Measurements from ENCODE around the gene PHLPP1.

The PHLPP1 gene

DNA sequence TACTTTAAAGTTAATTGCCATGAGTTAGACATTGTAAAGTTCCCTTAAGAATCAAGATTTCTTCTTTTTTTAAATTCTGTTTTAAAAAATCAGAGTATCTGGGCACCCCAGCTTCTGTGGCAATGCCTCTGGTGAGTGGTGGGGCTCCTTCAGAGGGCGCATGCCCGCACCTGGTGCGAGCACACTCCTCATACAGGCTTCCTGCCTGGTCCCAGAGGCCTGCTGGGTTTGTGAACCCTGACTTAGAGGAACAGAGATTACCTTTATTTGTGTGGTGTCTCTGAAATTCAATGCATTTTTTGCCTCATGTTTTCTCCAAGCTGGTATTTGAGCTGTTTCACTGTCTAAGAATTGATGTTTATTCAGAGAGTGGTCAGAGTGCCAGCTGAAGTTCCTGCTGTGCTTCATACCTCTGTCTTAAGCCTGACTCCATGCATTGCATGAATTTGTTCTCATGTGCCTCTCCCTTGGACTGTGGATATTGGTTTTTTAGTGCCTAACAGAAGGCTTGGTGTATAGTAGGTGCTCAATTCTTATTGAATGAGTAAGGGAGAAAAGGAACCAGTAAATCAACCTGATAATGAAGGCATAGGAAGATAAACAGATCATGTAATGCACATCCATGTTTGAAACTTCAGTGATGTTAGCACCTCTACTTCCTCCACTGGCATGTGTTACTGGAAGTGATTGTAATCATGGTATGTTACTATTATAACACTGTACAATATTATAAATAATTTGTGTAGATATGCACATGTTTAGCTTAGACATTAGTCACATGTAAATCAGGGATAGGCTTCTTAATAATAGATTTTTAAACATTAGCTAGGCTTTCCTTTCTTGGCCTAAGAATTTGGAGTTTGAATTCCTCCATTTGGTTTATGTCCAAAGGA, 29.0 kb downstream of the PHLPP1 start:
- DNase-seq, result no peak

- no peak for DNase-seq
Observed at GRCh38 chr18:62745089-62745751, 29.9 kb downstream of the PHLPP1 start.

DNA sequence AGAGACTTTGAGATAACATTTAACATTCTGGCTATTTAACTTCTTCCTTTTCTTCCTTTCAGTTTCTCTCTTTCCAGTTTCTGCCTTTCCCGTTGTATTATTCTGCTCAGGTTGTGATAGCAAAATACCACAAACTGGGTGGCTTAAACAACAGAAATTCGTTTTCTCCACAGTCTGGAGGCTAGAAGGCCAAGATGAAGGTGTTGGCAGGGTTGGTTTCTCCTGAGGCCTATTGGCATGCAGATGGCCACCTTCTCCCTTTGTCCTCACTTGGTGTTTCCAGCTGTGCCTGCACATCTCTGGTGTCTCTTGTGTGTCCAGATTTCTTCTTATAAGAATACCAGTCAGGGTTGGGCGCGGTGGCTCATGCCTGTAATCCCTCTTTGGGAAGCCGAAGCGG, 34.0 kb downstream of the PHLPP1 start:
- DNase-seq, result no peak

DNA sequence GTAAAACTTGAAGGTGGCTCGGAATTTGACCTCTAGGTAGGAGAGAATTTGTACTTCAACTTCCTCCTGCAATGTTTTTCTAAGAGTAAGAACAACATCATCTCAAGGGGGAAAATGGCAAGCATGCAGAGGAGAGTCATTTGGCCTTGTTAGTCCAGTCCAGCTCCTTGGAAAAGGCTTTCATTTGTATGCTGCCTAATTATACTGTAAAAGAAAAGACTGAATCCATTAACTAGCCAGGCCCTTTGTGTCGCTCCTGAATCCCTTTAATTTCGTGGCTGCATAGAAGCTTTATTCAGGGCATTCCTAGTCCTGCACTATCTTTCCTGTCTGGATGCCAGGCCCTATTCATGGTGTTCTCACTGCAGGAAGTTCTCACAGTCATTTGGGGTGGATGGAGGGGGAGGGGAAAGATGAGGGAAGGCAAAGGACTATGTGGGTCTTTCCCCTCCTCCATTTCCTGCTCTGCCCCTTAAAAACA, 36.0 kb downstream of the PHLPP1 start:
- DNase-seq, result no peak

GRCh38 chr18:62751977-62752376, 36.6 kb downstream of the PHLPP1 start:
- DNase-seq, result no peak

GRCh38 chr18:62754026-62754425, 38.7 kb downstream of the PHLPP1 start:
- DNase-seq, result no peak

- DNase-seq, result no peak
Observed at GRCh38 chr18:62755454-62755853, 40.1 kb downstream of the PHLPP1 start.

DNA sequence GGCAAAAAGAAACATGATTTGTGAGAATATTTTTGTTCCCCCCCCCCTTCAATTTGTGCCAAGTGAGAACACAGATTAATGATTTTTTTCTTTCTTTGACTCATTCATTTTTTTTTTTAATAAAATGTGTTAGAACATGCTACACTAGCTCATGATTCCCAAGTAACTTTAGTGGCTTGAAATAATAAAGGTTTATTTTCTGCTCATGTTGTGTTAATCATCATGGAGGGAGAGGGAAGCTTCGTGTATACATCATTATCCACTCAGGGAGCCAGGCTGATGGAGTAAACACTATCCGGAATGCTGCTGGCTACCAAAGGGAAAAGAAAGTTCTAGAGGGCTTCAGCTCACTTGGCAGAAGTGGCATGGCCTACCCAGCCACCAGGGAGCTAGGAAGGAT, 40.6 kb downstream of the PHLPP1 start:
- no peak for DNase-seq

DNA sequence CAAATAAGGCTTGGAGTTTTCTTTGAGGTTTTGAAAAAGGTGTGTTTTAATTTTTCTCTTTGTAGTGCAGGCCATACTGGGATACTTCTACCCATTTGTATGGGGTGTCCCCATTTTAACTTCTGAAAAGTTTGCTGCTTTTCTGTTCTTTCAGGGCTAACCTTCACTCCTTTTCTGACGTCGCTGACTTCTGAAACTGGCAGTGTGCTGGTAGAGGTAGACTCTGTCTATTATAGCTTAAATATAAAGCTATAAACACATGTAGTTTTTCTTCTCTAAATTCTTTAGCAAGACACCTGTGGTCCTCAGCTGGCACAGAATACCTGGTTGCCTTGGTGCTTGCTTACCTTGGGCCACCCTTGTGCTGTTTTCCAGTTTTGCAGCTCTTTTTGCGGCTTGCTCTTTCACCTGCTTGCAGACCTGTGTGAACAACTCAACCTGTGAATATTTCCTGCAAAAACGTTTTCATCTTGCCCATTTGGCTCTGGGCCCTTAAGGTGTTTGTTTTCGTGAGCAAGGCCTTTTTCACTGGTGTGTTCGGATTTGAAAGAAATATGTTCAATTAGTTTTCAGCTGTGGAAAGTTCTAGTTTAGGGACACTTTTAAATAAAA, 42.2 kb downstream of the PHLPP1 start:
- DNase-seq, result no peak

GRCh38 chr18:62758591-62758990, 43.2 kb downstream of the PHLPP1 start:
- DNase-seq, result no peak

- no peak for DNase-seq
Observed at GRCh38 chr18:62759704-62760402, 44.5 kb downstream of the PHLPP1 start.

GRCh38 chr18:62760403-62760734, 45.0 kb downstream of the PHLPP1 start:
- no peak for DNase-seq

GRCh38 chr18:62763101-62763521, 47.8 kb downstream of the PHLPP1 start:
- no peak for DNase-seq

DNA sequence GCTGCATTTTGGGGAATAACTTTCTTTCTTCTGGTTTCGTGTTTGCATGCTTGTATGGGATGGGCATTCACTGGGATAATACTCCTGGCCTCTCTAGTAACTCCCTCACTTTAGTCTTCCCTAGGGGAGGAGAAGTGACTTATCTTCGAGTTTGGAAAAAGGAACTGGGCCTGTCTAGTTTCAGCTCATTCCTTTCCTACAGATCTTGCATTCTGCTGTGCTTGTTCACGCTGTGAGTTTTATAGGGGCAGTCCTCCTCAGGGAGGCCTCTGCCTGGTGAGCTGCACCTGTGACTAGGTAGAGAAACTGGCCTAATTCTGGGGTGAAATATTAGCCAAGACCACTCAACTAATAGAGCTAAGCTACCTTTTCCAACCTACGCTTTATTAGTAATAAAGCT, 50.9 kb downstream of the PHLPP1 start:
- DNase-seq, result no peak

DNA sequence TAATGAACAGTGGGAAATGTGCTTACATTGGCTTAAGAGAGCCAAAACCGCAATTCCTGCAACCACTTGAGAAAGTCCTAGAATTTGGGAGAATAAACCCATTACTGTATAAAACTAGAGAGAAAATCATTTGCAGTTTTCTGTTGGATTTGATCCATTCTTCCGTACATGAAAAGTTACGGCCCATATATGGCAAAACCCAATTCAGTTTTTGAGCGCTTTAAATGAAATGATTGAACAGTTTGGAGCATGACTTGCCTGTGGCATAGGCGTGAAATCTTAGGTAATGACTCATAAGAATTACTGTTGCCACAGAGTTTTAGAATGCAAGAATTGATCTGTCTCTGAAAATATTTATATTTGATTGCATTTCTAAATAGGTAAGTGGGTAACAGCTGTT, 52.0 kb downstream of the PHLPP1 start:
- DNase-seq, result no peak

DNA sequence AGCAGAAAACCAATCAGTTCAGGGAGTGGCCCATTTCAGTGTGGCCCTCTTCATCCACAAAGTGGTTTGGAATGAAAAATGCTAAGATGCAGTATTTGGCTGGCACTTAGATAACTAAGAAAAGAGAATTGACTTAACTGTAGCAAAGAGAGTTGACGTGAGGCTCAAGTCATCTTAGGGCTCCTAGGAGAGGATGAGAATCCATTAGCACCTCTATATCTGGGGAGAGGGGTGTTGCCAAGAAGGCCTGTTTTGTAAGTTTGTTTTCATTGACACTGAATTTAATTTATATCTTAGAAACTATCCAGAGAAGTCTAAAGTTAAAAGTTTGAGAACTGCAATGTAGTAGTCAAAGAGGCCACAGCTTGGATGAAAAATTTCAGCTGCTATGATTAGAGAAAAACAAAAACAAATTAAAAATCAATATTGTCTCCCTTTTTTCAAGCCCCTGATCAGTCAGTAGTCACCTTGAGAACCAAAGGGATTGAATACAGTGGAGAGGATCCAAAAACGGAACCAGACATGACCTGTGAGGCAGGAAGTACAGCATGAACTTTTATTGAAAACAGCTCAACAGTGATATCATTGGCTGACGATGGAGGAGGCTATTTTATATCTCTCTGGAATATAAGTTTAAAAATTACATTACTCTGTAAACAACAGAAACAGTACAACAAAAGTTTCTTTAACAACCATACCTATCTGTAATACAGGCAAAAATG, 52.7 kb downstream of the PHLPP1 start:
- no peak for DNase-seq

DNA sequence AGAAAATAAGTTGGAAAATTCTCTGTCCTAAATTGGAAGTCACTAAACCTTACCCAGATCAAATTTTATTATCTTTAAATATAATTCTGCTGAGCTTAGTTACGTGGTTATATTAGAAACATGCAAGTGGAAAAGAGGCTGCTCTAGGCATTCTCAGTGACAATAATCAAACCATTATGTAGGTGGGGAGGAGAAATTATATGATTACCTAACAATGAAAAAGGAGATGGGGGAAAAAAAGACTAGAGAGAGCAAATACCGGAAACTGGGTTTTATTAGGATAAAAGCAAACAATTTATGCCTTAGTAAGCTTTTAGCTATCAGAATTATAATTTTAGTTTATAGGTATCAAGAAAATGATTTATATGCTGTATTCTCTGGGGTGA, 53.2 kb downstream of the PHLPP1 start:
- DNase-seq, result no peak

GRCh38 chr18:62769216-62769615, 53.9 kb downstream of the PHLPP1 start:
- DNase-seq, result no peak

DNA sequence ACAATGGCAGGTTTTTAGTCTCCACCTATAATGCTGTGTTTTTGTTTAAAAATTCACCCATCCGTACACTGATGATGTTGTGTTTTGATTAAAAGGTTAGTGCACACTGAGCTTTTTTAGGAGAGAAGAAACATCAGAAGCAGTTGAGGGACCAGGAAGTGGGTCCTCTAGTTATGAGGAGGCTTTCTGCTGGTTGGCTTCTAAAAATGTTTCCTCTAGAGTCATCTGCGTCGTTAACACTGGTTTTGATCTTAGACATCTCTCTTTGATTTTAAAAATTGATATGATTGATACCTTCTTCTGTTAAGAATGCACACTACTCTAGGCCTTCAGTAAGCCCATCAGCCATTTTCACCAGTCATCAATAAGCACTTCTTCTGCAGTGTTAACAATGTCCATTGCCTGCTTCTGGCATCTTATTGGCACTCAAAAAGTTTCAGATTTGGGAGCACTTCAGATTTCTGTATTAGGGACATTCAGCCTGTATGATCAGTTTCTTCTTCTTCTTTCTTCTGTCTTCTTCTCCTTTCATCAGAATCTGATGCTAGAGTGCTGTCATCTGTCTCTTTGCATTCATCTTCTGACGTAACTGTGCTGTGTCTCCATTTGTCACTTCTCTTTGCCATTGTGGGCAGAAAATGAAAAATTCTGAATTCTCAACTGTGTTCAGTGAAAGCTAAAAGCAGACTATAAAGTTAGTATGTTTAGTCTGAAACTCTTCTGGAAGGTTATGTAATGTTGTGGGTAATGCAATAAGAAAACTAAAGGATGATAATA, 56.3 kb downstream of the PHLPP1 start:
- DNase-seq, result no peak

GRCh38 chr18:62772860-62773584, 57.7 kb downstream of the PHLPP1 start:
- DNase-seq, result no peak

GRCh38 chr18:62773691-62774090, 58.4 kb downstream of the PHLPP1 start:
- no peak for DNase-seq
